Measurements from ENCODE around the gene TRIM37. TPM values are rescaled to one million over a fixed set of nuclear protein-coding genes. Genes with fewer than 3 reads are reported as not detected.
"Not testable (repeated sequence)": the region's sequence is repeated elsewhere in the genome, so short reads cannot be mapped to it uniquely, and the experiment has no call there.

Gene TRIM37
- total RNA-seq, 2 donors from 2014 or later = 12.9 to 20.5 TPM

GRCh38 chr17:58969156-58969555, 137.5 kb downstream of the TRIM37 start:
- Histone ChIP-seq H3K27ac (no peak overlapping the region), H3K36me3 (no peaks in the 10 kb centered on the region), H3K27me3 (no peaks in the 10 kb centered on the region), H3K4me3 (no peak overlapping the region), H3K4me1 (no peaks in the 10 kb centered on the region), H3K9me3 (no peaks in the 10 kb centered on the region)
- no peak for DNase-seq (ENCODE audit: low spot score)
- no peak for TF ChIP-seq CTCF (IDR thresholded peaks at IDR 0.05)

GRCh38 chr17:58968426-58969061, 138.1 kb downstream of the TRIM37 start:
- TF ChIP-seq CTCF (IDR thresholded peaks at IDR 0.05) = no peak
- no peaks in the 10 kb centered on the region for H3K4me1 ChIP-seq
- H3K36me3 ChIP-seq = no peaks in the 10 kb centered on the region
- no peak for DNase-seq (ENCODE audit: low spot score)
- no peak overlapping the region for H3K4me3 ChIP-seq
- no peak overlapping the region for H3K27ac ChIP-seq
- no peaks in the 10 kb centered on the region for H3K9me3 ChIP-seq
- H3K27me3 ChIP-seq = no peaks in the 10 kb centered on the region

DNA sequence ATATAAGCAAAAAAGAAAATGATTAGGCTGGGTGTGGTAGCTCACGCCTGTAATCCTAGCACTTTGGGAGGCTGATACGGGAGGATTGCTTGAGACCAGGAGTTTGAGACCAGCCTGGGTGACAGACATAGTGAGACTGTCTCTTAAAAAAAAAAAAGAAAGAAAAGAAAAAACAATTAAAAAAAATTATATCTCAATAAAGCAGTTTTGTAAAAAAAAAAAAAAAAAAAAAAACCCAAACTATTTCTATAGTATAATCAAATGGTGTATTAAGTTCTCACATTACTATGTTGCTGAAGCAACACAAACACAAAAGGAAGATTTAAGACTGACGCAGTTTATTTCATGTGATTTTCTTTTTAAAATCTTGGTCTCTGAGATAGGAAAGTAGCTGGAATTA, 140.5 kb downstream of the TRIM37 start:
- no peak for TF ChIP-seq CTCF (IDR thresholded peaks at IDR 0.05)
- no peaks in the 10 kb centered on the region for H3K9me3 ChIP-seq
- no peak overlapping the region for H3K27ac ChIP-seq
- DNase-seq (ENCODE audit: low spot score) = no peak
- no peak overlapping the region for H3K4me3 ChIP-seq
- H3K36me3 ChIP-seq = no peaks in the 10 kb centered on the region
- no peaks in the 10 kb centered on the region for H3K27me3 ChIP-seq
- H3K4me1 ChIP-seq = no peaks in the 10 kb centered on the region

- Histone ChIP-seq H3K9me3 (no peaks in the 10 kb centered on the region), H3K36me3 (no peaks in the 10 kb centered on the region), H3K27ac (no peak overlapping the region), H3K4me3 (no peak overlapping the region), H3K4me1 (no peaks in the 10 kb centered on the region), H3K27me3 (no peaks in the 10 kb centered on the region)
- no peak for TF ChIP-seq CTCF (IDR thresholded peaks at IDR 0.05)
- no peak for DNase-seq (ENCODE audit: low spot score)
These were observed 141.5 kb downstream of the TRIM37 start for GRCh38 chr17:58965221-58965620.

DNA sequence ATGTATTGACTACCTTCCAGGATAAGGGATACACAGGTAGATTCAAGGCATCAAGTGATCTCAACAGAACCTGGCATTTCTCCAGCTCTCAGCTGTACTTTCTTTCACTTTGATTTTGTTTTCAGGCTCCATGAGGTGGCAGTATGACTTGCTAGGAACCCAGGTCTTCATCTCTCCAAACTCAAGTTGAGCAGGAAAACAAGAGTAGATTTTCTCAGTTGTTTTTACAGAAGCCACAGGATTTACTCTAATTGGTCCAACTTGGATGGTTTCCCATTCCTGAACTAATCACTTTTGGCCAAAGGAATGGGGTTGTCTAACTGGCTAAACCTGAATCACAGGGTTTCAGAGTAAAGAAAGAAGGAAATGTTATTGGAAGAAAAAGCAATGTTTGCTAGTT, 146.6 kb downstream of the TRIM37 start:
- no peaks in the 10 kb centered on the region for H3K27me3 ChIP-seq
- H3K9me3 ChIP-seq = no peaks in the 10 kb centered on the region
- H3K27ac ChIP-seq = no peak overlapping the region
- TF ChIP-seq CTCF (IDR thresholded peaks at IDR 0.05) = no peak
- no peak for DNase-seq (ENCODE audit: low spot score)
- H3K4me1 ChIP-seq = no peaks in the 10 kb centered on the region
- no peak overlapping the region for H3K4me3 ChIP-seq
- H3K36me3 ChIP-seq = no peaks in the 10 kb centered on the region

DNA sequence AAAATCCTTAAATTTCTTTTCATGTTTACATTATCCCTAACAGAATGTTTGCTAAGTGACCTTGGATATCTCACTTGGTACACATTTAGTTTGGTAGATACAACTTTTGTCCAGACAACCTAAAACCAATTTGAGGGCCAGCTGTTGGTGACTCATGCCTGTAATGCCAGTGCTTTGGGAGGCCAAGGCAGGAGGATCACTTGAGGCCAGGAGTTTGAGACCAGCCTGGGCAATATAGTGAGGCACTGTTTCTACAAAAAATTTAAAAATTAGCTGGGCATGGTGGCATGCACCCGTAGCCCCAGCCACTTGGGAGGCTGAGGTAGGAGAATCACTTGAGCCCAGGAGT, 149.0 kb downstream of the TRIM37 start:
- H3K27ac ChIP-seq; DNase-seq (ENCODE audit: low spot score); H3K4me1 ChIP-seq; H3K9me3 ChIP-seq; H3K27me3 ChIP-seq; H3K4me3 ChIP-seq; H3K36me3 ChIP-seq: not testable (repeated sequence)
